Gastrocnemius medialis (tissue), 4 donors: ENCODE data around the gene COMTD1.
A peak's percentile ranks its signal among the peaks of the same experiment; 100 is the strongest.

Experiments used
- POLR2A ChIP-seq, 2 donors: fragments of 450-650 bp; IDR thresholded peaks; one replicate each; pipeline ENCODE4 v1.6.1; 2017; ENCODE audit warnings: antibody characterized with exemption in 2 of 2, mild to moderate bottlenecking in 2 of 2, moderate library complexity in 2 of 2
- TF ChIP-seq, protein P1 (sequence below), 5 experiments: fragments of 450-650 bp in 3 of 5; fragments of 200-600 bp in 2 of 5; sonication (generic) in 2 of 5; IDR thresholded peaks in 4 of 5; conservative IDR thresholded peaks in 1 of 5; 1 replicate in 4 of 5; 2 replicates in 1 of 5; pipeline ENCODE4 v1.5.1; 2016 to 2019; ENCODE audit warnings: antibody characterized with exemption in 5 of 5, mild to moderate bottlenecking in 3 of 5, moderate library complexity in 3 of 5

GRCh38 chr10:75234017-75234682 is 1.6 kb downstream of the COMTD1 start:
- TF ChIP-seq, protein P1, sequence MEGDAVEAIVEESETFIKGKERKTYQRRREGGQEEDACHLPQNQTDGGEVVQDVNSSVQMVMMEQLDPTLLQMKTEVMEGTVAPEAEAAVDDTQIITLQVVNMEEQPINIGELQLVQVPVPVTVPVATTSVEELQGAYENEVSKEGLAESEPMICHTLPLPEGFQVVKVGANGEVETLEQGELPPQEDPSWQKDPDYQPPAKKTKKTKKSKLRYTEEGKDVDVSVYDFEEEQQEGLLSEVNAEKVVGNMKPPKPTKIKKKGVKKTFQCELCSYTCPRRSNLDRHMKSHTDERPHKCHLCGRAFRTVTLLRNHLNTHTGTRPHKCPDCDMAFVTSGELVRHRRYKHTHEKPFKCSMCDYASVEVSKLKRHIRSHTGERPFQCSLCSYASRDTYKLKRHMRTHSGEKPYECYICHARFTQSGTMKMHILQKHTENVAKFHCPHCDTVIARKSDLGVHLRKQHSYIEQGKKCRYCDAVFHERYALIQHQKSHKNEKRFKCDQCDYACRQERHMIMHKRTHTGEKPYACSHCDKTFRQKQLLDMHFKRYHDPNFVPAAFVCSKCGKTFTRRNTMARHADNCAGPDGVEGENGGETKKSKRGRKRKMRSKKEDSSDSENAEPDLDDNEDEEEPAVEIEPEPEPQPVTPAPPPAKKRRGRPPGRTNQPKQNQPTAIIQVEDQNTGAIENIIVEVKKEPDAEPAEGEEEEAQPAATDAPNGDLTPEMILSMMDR (IDR thresholded peaks at IDR 0.05 in 4 of 5, conservative IDR thresholded peaks at IDR 0.05 in 1 of 5), result no peak
- peak; percentile 63 to 64 for TF ChIP-seq POLR2A (IDR thresholded peaks at IDR 0.05)
